ENCODE measurements around the gene CD84.

CD84 gene

DNA sequence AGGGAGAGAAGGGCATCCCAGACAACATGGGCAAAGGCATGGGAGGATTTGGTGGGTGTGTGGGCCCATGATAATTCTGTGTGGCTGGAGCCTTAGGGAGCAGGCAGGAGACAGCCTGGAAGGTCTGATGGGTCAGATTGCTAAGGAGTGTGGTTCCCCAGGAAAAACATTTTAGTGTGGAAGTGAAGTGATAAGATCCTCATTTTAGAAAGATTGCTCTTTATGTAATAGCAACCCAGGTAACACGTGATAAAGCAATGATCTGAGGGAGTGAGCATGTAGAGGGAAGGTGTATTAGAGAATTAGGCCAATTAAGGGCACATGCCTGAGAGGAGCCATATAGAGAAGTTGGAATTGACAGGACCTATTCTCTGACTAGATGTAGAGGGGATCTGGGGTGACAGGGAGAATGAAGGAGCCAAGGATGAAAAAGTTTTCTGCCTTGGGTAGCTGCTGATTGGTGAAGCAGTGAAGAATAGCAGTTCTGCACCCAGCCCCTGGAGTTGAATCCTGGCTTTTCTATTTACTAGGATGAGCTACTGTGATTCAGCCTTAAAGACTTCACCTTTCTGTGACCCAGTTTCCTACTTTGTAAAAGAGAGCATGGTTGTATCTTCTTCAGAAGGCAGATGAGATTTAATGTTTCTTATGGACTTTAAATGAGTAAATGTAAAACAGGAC lies 37.5 kb downstream of the CD84 start:
- DNase-seq (ENCODE audit: low read depth): no peak
- no peak overlapping the region for H3K4me3 ChIP-seq (ENCODE audit: low read length)
- TF ChIP-seq, protein P1, sequence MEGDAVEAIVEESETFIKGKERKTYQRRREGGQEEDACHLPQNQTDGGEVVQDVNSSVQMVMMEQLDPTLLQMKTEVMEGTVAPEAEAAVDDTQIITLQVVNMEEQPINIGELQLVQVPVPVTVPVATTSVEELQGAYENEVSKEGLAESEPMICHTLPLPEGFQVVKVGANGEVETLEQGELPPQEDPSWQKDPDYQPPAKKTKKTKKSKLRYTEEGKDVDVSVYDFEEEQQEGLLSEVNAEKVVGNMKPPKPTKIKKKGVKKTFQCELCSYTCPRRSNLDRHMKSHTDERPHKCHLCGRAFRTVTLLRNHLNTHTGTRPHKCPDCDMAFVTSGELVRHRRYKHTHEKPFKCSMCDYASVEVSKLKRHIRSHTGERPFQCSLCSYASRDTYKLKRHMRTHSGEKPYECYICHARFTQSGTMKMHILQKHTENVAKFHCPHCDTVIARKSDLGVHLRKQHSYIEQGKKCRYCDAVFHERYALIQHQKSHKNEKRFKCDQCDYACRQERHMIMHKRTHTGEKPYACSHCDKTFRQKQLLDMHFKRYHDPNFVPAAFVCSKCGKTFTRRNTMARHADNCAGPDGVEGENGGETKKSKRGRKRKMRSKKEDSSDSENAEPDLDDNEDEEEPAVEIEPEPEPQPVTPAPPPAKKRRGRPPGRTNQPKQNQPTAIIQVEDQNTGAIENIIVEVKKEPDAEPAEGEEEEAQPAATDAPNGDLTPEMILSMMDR (conservative IDR thresholded peaks at IDR 0.05; ENCODE audit: low read depth, low read length): no peak

DNA sequence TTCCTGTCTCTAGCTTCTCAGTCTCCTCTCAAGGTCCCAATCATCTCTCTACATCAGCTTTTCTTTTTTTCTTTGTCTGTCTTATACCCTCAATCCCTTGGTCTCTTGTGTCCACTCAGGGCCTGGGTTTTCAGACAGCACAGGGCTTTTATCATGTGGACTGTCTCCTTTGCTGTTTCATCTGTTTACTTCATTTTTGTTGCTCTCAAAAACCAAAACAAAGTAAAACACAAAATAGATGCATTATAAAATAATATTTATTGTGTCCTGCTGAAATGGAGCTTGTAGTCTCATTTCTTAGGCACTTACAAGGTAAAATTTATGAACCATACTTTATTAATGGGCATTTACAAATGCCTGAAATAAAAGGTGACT lies 38.5 kb downstream of the CD84 start:
- H3K4me3 ChIP-seq (ENCODE audit: low read length): no peak overlapping the region
- TF ChIP-seq, protein P1 (conservative IDR thresholded peaks at IDR 0.05; ENCODE audit: low read depth, low read length): no peak
- no peak for DNase-seq (ENCODE audit: low read depth)

DNA sequence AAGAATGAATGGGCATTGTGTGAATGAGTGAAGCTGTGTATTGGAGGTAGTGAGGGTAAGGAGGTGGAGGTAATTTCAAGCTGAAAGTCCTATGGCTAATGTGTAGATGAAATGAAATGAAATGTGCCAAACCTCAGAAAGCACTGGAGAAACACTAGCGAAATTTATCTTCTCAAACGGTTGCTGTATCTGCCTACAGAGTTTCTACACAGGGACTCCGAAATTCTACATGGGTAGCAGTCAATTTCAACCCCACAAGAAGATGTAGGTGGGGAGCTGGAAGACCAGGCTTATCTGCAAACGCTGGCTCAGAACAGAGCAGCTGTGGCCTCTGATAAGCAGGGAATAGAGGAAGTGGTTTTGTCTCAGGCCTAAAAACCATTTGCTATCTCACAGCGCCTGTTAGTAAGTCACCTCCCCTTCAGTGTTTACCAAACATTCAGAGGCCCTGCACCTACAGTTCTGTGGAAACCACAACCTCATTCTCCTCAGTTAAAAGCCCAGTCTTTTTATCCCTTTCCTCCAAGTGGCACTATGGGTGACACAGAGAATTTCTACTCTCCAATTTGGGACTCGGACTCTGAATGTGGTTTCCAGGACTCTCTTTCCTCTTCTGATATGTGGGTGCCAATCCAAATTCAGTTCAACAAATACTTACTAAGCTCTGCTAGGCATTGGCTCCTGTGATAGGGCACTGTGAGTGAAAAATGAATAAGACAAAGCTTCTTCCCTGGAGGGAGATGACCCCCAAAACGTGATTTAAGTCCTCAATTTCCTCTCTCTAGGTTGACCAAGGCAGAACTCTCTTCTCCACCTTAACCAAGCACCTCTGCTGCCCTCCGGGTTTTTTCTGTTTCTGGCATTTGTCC lies 39.1 kb downstream of the CD84 start:
- no peak overlapping the region for H3K4me3 ChIP-seq (ENCODE audit: low read length)

DNA sequence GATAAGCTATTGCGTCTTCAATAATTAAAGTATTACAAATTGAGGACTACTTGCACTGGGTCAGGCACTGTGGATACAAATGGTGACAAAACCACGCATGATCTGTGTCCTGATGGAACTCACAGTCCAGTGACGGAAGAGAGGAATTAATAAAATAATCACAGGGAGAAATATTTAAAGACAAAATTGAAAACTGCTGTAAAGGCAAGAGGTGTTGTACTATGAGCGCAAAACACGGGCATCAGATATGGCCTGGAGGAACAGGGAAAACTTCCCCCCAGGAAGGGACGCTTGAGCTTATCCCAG lies 39.7 kb downstream of the CD84 start:
- DNase-seq (ENCODE audit: low read depth): no peak
- H3K4me3 ChIP-seq (ENCODE audit: low read length): no peak overlapping the region
- TF ChIP-seq, protein P1 (conservative IDR thresholded peaks at IDR 0.05; ENCODE audit: low read depth, low read length): no peak

More for the DNA sequence above, 39.1 kb downstream of the CD84 start:
- DNase-seq (ENCODE audit: low read depth): no peak
- TF ChIP-seq, protein P1 (conservative IDR thresholded peaks at IDR 0.05; ENCODE audit: low read depth, low read length): no peak

DNA sequence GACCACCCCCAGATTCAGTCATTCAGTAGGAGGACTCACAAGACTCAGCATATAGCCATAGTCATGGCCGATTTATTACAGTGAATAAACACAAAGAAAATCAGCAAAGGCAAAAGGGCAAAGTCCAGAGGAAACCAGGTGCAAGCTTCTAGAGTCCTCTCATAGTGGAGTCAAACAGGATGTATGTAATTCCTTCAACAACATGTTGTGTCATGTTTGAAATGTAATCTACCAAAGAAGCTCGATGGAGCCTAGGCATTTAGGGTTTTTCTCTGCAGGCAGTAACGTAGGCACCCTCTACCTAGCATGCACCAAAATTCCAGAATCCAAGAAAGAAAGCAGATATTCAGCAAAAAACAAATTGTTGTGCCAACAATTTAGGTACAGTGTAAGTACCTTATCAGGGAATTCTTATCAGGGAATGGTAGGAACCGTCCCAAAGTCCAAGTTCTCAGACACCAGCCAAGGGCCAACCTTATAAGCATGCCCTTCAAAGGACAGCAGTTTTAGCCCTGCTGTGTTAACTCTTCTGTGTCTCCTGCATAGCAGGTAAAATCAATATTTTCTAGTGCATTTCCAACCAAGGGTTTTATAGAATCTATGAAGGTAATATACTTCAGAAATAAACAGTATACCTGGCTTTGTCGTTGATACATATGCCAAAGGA lies 40.2 kb downstream of the CD84 start:
- no peak for DNase-seq (ENCODE audit: low read depth)
- TF ChIP-seq, protein P1 (conservative IDR thresholded peaks at IDR 0.05; ENCODE audit: low read depth, low read length): no peak
- H3K4me3 ChIP-seq (ENCODE audit: low read length): no peak overlapping the region

DNA sequence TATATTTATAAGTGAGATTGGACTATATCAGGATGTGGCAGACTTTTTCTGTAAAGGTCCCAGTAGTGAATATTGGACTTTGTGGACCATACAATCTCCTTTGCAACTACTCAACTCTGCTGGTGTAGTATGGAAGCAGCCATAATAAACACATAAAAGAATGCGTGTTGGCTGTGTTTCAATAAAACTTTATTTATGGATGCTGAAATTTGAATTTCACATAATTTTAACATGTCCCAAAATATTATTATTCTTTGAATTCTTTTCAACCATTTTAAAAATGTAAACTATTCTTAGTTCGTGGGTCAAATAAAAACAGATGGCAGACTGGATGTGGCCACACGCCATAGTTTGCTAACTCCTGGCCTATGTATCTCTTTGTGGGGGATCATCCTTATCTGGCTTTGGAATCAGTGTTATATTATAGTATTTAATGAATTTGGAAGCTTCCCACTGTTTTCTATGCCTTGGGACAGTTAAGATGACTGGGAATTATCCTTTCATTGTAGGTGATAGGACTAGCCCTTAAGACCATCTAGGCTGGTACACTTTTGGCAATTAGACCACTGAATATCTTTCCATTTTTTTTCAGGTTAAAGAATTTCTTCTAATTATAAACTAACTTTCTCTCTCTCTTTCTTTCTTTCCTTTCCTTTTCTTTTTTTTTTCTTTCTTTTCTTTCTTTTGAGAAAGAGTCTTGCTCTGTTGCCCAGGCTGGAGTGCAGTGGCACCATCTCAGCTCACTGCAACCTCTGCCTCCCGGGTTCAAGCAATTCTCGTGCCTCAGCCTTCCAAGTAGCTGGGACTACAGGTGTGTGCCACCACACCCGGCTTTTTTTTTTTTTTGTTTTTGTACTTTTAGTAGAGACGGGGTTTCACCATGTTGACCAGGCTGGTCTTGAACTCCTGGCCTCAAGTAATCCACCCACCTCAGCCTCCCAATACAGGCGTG lies 41.3 kb downstream of the CD84 start:
- no peak overlapping the region for H3K4me3 ChIP-seq (ENCODE audit: low read length)
- DNase-seq (ENCODE audit: low read depth): no peak
- TF ChIP-seq, protein P1 (conservative IDR thresholded peaks at IDR 0.05; ENCODE audit: low read depth, low read length): no peak

Measured in retinal pigment epithelial cell (primary cell).